ENCODE results near the gene EYA4. TPM values are rescaled to one million over a fixed set of nuclear protein-coding genes. Genes with fewer than 3 reads are reported as not detected.

Gene EYA4
- total RNA-seq (10 to 100 TPM in 1 of 5 donors, 1 to 10 TPM in 2, under 1 TPM in 1, not detected in 1; 0.87 to 16.3 (median 2.8) TPM), polyA plus RNA-seq (under 1 TPM; 0.03 to 0.25 (median 0.15) TPM)
- long read RNA-seq, donor 1 = 0 reads
- long read RNA-seq, donor 2 = 0 reads
- long read RNA-seq, donor 3 = 0 reads
- long read RNA-seq, donor 4 = 0 reads
- long read RNA-seq, donor 5 = 0 reads
- long read RNA-seq, donor 6 = 0 reads
- long read RNA-seq, donor 7 = 0 reads
- long read RNA-seq, donor 8 = 0 reads
- long read RNA-seq, donor 9 = 0 reads
- long read RNA-seq, donor 10 = 0 reads

DNA sequence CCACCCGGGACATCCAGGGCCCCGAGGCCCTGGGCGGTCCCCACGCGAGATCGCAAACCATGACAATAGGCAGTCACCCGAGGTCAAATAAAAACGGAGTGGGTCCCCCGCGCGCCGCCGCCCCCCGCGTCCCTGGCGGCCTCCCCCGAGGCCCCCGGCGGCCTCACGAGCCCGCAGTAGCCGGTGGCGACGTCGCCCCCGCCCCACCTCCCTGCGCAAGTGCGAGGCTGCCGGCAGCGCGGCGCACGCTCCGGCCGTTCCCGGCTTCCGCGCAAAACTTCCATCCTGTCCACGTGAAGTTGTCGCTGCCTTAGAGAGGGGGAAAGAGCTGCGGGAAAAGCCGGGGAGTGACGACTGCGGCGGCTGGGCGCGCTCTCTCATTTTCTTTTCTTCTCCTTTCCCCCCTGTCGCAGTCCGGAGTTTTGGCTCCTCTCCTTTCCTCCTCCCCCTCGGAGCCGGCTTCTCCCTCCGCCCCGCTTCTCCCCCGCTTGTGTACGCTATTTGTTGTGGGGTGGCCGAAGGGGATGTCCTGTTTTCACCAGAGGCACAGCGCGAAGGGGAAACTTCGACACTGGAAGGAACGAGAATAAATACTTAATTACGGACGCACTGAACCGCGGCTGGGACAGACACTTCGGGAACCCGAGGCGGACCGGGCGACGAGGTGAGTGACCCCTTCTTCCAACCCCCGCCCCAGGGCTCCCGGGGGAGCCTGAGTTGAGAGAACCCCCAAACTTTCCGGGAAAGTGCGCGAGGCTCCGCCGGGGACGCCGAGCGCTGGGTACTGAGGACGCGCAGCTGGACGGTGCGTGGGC is at the start of gene EYA4:
Gene EYA4, plus strand, starts transcription at position 272 of the 815 bp plus-strand sequence. CDS start 33,424 bp downstream, outside the sequence.
- H3K27ac ChIP-seq = peak within 1 kb of the TSS in 3 of 5 donors; percentile 47 to 61 (median 58)
- H3K36me3 ChIP-seq = no peaks in the 10 kb centered on the region
- H3K9me3 ChIP-seq = no peaks in the 10 kb centered on the region
- peak in 1 of 2 donors; percentile 67 for DNase-seq
- peaks cover 22 to 33% (median 28%) of the 10 kb centered on the region in 4 donors for H3K4me1 ChIP-seq
- peak within 1 kb of the TSS; percentile 42 to 58 (median 54) for H3K4me3 ChIP-seq
- intact Hi-C loops (cut with DNase I; ENCODE audit: low total_unique reads) = no loop called here
- H3K27me3 ChIP-seq = peaks cover 4 to 72% (median 47%) of the 10 kb centered on the region in 3 donors
- no peak for TF ChIP-seq POLR2AphosphoS5 (IDR thresholded peaks at IDR 0.05)
- TF ChIP-seq CTCF (IDR thresholded peaks at IDR 0.05) = no peak
- no peak for TF ChIP-seq EP300 (IDR thresholded peaks at IDR 0.05)
- WGBS, 5 donors = 1 to 2% (median 1%) methylated on average over 37 to 84 of the region's 84 CpGs

DNA sequence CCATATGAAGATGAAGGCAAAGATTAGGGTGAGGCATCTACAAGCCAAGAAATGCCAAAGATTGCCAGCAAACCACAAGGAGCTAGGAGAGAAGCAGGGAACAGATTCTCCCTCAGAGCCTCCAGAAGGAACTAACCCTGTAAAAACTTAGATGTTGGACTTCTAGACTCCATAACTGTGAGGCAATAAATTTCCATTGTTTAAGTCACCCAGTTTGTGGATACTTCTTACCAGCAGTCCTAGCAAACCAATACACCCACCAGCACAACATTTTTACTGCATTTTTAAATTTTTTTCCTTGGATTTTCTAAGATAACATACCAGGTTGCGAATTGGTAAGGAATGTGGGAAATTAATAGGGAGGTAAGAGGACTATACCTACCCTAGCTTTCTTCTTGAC is 47.8 kb upstream of the EYA4 start:
- intact Hi-C loops (cut with DNase I; ENCODE audit: low total_unique reads) = no loop called here
- WGBS, 5 donors = 82 to 92% (median 87%) methylated on average over 1 of the region's 1 CpG

GRCh38 chr6:133198725-133199124 is 42.4 kb upstream of the EYA4 start:
- H3K4me3 ChIP-seq = no peak overlapping the region
- no peaks in the 10 kb centered on the region for H3K27me3 ChIP-seq
- WGBS, 5 donors = 64 to 83% (median 79%) methylated on average over 2 of the region's 2 CpGs
- TF ChIP-seq POLR2AphosphoS5 (IDR thresholded peaks at IDR 0.05) (no peak), EP300 (IDR thresholded peaks at IDR 0.05) (no peak), CTCF (IDR thresholded peaks at IDR 0.05) (no peak), POLR2A (IDR thresholded peaks at IDR 0.05) (no peak)
- no peak overlapping the region for H3K27ac ChIP-seq
- no peak for DNase-seq
- intact Hi-C loops (cut with DNase I; ENCODE audit: low total_unique reads) = no loop called here
- H3K9me3 ChIP-seq = peaks cover 0 to 6% (median 0%) of the 10 kb centered on the region in 4 donors
- no peaks in the 10 kb centered on the region for H3K4me1 ChIP-seq
- no peaks in the 10 kb centered on the region for H3K36me3 ChIP-seq

More for the DNA sequence above, 47.8 kb upstream of the EYA4 start:
- Histone ChIP-seq H3K4me1 (no peaks in the 10 kb centered on the region), H3K9me3 (peaks cover 0 to 6% (median 0%) of the 10 kb centered on the region in 4 donors), H3K27me3 (peaks cover 0 to 6% (median 0%) of the 10 kb centered on the region in 3 donors), H3K4me3 (no peak overlapping the region), H3K36me3 (no peaks in the 10 kb centered on the region), H3K27ac (no peak overlapping the region)
- TF ChIP-seq POLR2A (IDR thresholded peaks at IDR 0.05) (no peak), CTCF (IDR thresholded peaks at IDR 0.05) (no peak), POLR2AphosphoS5 (IDR thresholded peaks at IDR 0.05) (no peak), EP300 (IDR thresholded peaks at IDR 0.05) (no peak)
- DNase-seq = no peak

DNA sequence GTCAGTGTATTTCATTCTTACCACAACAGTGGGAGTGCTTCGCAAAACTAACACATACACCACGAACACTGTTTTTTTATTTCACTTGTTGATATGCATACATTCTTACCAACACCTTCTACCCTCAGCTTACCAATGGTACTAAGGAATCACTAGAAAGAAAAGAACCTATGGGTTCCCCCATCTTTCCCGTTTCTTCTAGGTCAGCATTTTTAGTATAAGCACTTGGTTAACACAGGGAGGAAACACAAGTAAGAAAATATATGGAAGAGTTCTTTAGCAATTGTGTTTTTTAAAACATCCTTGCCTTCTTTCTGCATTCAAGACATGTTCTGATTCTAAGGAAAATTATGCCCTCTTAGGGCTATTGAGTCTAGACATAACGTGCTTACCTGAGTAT is 39.9 kb upstream of the EYA4 start:
- TF ChIP-seq POLR2AphosphoS5 (IDR thresholded peaks at IDR 0.05) = no peak
- TF ChIP-seq POLR2A (IDR thresholded peaks at IDR 0.05) = no peak
- TF ChIP-seq EP300 (IDR thresholded peaks at IDR 0.05) = no peak
- TF ChIP-seq CTCF (IDR thresholded peaks at IDR 0.05) = no peak
- DNase-seq = no peak
- WGBS, 5 donors = 77 to 92% (median 91%) methylated on average over 4 of the region's 4 CpGs
- no peaks in the 10 kb centered on the region for H3K9me3 ChIP-seq
- H3K27ac ChIP-seq = no peak overlapping the region
- no peak overlapping the region for H3K4me3 ChIP-seq
- no peaks in the 10 kb centered on the region for H3K27me3 ChIP-seq
- H3K4me1 ChIP-seq = no peaks in the 10 kb centered on the region
- intact Hi-C loops (cut with DNase I; ENCODE audit: low total_unique reads) = no loop called here
- H3K36me3 ChIP-seq = no peaks in the 10 kb centered on the region
